Hematopoietic multipotent progenitor cell treated with erythropoietin and hydrocortisone succinate and interleukin-3 and kit ligand, for 15 days (in vitro differentiated cells): ENCODE measurements around the gene TMEM255B.

Source experiments
- DNase-seq: peaks from one replicate; pipeline ENCODE4 v3.0.0-alpha.2; 2015; ENCODE audit warnings: low spot score

Gene TMEM255B

GRCh38 chr13:113834496-113835200 lies 75.6 kb downstream of the TMEM255B start:
- DNase-seq: no peak

- DNase-seq: no peak
Observed at GRCh38 chr13:113835461-113836270, 76.6 kb downstream of the TMEM255B start.

- DNase-seq: peak; percentile 6
Observed at GRCh38 chr13:113836768-113837559, 77.9 kb downstream of the TMEM255B start.

GRCh38 chr13:113837560-113838355 lies 78.7 kb downstream of the TMEM255B start:
- peak; percentile 4 for DNase-seq

GRCh38 chr13:113838711-113839201 lies 79.7 kb downstream of the TMEM255B start:
- DNase-seq: no peak

GRCh38 chr13:113839536-113840204 lies 80.6 kb downstream of the TMEM255B start:
- no peak for DNase-seq

- no peak for DNase-seq
Observed at GRCh38 chr13:113840541-113841352, 81.7 kb downstream of the TMEM255B start.

GRCh38 chr13:113841353-113841650 lies 82.3 kb downstream of the TMEM255B start:
- DNase-seq: no peak

- DNase-seq: no peak
Observed at GRCh38 chr13:113842336-113843062, 83.5 kb downstream of the TMEM255B start.

- DNase-seq: no peak
Observed at GRCh38 chr13:113843063-113843654, 84.1 kb downstream of the TMEM255B start.

GRCh38 chr13:113843864-113844556 lies 85.0 kb downstream of the TMEM255B start:
- DNase-seq: no peak

- DNase-seq: no peak
Observed at GRCh38 chr13:113845055-113845454, 86.0 kb downstream of the TMEM255B start.

- DNase-seq: no peak
Observed at GRCh38 chr13:113845723-113846635, 87.0 kb downstream of the TMEM255B start.

GRCh38 chr13:113846636-113847318 lies 87.8 kb downstream of the TMEM255B start:
- no peak for DNase-seq

- DNase-seq: no peak
Observed at GRCh38 chr13:113848020-113848419, 89.0 kb downstream of the TMEM255B start.

GRCh38 chr13:113848431-113849260 lies 89.6 kb downstream of the TMEM255B start:
- DNase-seq: no peak
